ENCODE measurements around the gene ST7. TPM values are rescaled to one million over a fixed set of nuclear protein-coding genes. Genes with fewer than 3 reads are reported as not detected.

ST7 gene
- total and polyA plus RNA-seq, 2 donors (not counting 3 experiments of a cell fraction or from before 2014, with no cell fraction given), result 18.6 to 24.9 TPM

GRCh38 chr7:117118579-117119180 is 165.4 kb downstream of the ST7 start:
- ChIA-PET POLR2A (interaction anchor here (1.6 kb wide), 1 partner anchor 130 kb away, joined by 5 read pairs; no protein-coding TSS in a partner anchor), CTCF (interaction anchor here (0.6 to 13.4 kb wide), 34 partner anchors 8 to 188 kb away, joined by 3 to 700 read pairs (median 4); partner anchors contain the start of gene ST7)
- no peaks in the 10 kb centered on the region for H3K9me3 ChIP-seq (replicated peaks; ENCODE audit: control insufficient read depth, insufficient read depth, low read length)
- H3K9me1 ChIP-seq (replicated peaks; ENCODE audit: control insufficient read depth, extremely low read depth, insufficient read depth, low read length), result no peaks in the 10 kb centered on the region
- H3K27ac ChIP-seq (ENCODE audit: insufficient read depth, low read depth, low read length), result peak overlapping the region; percentile 60
- peak overlapping the region; percentile 23 for H2AFZ ChIP-seq (ENCODE audit: low read depth, low read length)
- H3K36me3 ChIP-seq (ENCODE audit: control insufficient read depth in 2 of 2, extremely low read depth in 1 of 2, insufficient read depth in 2 of 2, low read length in 2 of 2), result no peaks in the 10 kb centered on the region
- TF ChIP-seq MYC (IDR thresholded peaks at IDR 0.05; ENCODE audit: low read depth, low read length) (no peak), CTCF (IDR thresholded peaks at IDR 0.05; ENCODE audit: extremely low read depth in 1 of 2, insufficient read depth in 1 of 2, low read depth in 1 of 2, low read length in 2 of 2) (no peak), POLR2A (IDR thresholded peaks at IDR 0.05; ENCODE audit: low read depth, low read length) (no peak), POLR2AphosphoS5 (IDR thresholded peaks at IDR 0.05; ENCODE audit: insufficient read depth, low read depth, low read length) (peak; percentile 35)
- peak overlapping the region in 1 of 3 experiments; percentile 28 for H3K4me3 ChIP-seq (replicated peaks in 1 of 3; ENCODE audit: insufficient read depth in 1 of 3, low read depth in 1 of 3, low read length in 3 of 3)
- BruUV-seq (replicated peaks), result TSS peak; percentile 45
- intact Hi-C loops (cut with micrococcal nuclease) (loop anchor here (1.0 to 2.0 kb wide), 4 partner anchors 46 to 188 kb away; no protein-coding TSS in a partner anchor), dilution Hi-C loops (cut with MboI; ENCODE audit: extremely low pct_ligation_motif_present, low sequenced_read_pairs) (no loop called here)
- H4K20me1 ChIP-seq (replicated peaks; ENCODE audit: control insufficient read depth, extremely low read depth, insufficient read depth, low read length), result no peaks in the 10 kb centered on the region
- FAIRE-seq, result peak; percentile 79
- H3K4me2 ChIP-seq (ENCODE audit: insufficient read depth, low read length), result peak overlapping the region; percentile 87
- H3K4me1 ChIP-seq (ENCODE audit: control insufficient read depth, extremely low read depth, insufficient read depth, low read length), result peaks cover 11% of the 10 kb centered on the region
- no peaks in the 10 kb centered on the region for H3K27me3 ChIP-seq (ENCODE audit: control insufficient read depth in 2 of 2, insufficient read depth in 2 of 2, low read length in 2 of 2)
- peak; percentile 90 for DNase-seq (ENCODE audit: low read depth, low spot score)
- peak overlapping the region; percentile 43 for H3K9ac ChIP-seq (replicated peaks; ENCODE audit: extremely low read depth, insufficient read depth, low read length)
- H3K79me2 ChIP-seq (ENCODE audit: control insufficient read depth, insufficient read depth, low read length), result no peaks in the 10 kb centered on the region

Data from endothelial cell of umbilical vein (primary cell).